ENCODE measurements around the gene TPP2.

TPP2 gene

DNA sequence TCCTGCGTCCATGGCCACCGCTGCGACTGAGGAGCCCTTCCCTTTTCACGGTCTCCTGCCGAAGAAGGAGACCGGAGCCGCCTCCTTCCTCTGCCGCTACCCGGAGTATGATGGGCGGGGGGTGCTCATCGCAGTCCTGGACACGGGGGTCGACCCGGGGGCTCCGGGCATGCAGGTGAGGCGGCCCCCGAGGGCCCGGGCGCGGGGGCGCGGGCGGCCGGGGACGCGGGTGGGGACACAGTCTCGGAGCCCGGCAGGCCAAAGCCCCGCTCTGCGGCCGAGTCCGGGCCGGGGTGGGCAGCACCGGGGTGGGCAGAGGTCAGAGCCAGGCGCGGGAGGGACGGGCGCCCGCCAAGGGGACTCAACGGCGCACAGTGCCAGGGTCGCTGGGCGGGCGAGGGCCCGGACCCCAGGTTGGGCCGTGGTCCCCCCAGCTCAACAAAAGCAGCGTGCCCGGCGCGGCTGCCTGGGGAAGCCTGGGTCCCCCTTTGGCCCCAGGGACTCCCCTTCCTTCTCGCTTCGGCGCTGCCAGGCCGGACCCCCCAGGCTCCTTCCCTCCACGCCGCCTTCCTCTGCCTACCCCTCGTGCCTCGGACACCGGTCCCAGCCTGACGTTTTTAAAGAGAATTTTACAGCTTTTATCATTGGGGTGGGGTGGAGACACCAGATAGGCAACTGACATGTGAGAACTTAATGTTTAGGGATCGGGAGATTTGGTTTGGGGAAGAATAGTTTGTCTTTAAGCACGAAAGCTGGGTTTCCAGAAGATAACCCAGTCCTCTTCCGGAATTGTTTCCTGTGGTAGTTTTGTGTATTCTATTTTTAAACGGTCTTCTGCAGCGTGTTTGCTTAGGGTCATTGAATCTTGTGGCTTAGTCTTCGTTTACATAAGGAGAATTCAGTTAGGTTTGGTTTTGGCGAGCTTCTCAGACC lies 509 bp downstream of the TPP2 start:
- DNase-seq = peak in 1 of 2 experiments; percentile 20

DNA sequence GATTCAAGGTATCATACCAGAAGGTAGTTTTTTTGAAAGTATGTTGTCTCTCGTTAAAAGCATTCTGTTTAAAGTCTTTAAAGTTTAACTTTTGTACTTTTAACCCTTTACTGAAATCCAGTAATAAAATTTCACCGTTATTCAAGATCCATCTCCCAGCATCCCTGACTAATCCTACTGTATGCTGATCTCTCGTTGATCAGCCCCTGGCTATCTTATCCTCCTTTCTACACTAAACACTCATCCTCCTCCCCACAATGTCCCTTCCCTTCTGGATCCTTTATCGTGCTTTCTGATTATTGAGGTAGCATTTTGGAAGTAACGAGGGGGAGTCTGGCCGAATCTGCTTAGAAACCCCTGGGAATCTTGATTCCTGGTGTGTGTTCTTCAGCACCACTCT lies 1.3 kb downstream of the TPP2 start:
- no peak for DNase-seq

GRCh38 chr13:102599426-102600012 lies 2.7 kb downstream of the TPP2 start:
- no peak for DNase-seq

DNA sequence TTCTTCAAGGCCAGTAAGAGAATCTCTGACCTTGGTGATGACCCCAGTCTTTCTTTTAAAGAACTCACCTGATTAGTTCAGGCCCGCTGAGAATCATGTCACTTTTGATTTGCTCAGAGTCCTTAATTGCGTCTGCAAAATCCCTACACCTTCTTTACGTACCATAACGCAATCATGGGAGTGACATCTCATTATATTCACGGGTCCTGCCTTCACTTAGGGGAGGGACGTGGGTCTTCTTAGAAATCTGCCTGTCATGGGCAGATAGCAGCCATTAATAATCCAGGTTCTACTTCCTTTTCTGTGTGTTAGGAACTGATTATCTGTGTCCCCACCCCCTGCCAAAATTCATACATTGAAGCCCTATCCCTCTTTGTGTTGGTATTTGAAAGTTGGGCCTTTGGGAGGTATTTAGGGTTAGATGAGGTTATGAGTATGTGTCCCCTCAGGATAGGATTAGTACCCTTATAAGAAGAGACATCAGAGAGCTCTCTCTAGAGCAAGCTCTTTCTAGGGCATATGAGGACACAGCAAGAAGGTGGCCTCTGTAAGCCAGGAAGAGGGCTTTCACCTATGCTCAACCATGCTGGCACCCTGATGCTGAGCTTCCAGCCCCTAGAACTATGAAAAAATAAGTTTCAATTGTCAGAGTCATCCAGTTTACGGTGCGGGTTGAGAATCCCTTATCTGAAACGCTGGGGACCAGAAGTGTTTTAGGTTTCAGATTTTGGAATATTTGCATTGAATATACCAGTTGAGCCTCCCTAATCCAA lies 9.9 kb downstream of the TPP2 start:
- no peak for DNase-seq

GRCh38 chr13:102608974-102609373 lies 12.2 kb downstream of the TPP2 start:
- DNase-seq = no peak

DNA sequence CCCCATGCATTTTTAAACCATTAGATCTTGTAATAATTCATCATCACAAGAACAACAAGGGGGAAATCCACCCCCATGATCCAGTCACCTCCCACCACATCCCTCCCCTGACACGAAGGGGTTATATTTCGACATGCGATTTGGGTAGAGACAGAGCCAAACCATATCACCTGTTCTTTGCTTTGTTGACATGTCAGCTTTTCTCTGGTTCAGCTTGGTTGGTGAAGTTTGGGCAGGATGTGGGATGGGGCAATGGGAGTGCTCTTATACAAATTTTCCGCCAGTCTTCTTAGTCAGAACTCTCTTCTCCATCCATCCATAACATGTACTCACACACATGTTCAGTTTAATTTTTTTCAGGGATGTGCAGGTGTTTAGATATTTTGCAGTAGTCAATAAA lies 12.9 kb downstream of the TPP2 start:
- DNase-seq = no peak

GRCh38 chr13:102610296-102610895 lies 13.6 kb downstream of the TPP2 start:
- no peak for DNase-seq

DNA sequence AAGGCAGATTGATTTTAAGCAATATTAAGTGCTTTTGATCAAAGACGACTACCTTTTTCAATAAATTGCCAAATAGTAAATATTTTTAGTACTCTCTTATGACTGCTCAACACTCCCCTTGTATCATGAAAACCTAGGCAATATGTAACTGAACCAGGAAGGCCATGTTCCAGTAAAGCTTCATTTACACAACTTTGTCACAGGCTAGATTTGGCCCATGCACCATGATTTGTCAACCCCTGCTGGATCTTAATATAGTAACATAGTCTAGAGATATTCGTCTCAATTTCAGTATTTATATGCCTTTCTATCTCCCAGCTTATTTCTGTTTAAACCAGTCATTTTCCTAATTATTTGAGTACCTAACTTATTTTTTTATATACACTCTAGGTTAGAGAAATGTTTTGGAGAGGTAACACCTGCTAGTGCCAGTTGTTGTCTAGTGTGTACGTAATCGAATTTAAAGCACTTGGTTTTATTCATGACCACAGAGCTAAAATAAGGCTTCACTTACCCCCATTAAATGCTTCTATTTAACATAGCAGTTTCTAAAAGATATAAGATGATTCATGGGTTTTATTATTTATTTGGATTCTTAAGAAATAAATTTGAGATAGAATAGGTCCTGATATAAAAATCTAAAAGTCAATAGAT lies 21.0 kb downstream of the TPP2 start:
- DNase-seq = no peak

DNA sequence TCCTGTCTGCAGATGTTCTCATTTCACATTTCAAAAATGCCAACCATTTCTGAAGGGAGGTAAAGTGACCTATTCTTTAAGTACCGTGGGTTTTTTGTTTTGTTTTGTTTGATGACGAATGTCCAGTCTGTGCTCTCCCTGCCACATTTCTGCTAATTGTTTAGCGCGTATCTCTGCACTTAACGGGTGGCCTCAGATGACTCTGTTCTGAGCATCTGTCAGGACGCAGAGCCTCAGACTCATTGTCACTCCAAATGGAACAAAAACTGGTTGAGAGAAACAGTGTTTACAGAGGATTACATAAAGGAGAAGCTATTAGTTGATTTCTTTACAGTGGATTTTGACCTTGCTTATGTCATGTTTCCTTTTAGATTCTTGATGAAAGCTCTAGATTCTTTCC lies 23.7 kb downstream of the TPP2 start:
- no peak for DNase-seq

- DNase-seq = no peak
Measured at GRCh38 chr13:102626928-102627327, 30.1 kb downstream of the TPP2 start.

- DNase-seq = no peak
Measured at GRCh38 chr13:102628559-102628958, 31.8 kb downstream of the TPP2 start.

- no peak for DNase-seq
Measured at GRCh38 chr13:102631198-102631597, 34.4 kb downstream of the TPP2 start.

GRCh38 chr13:102638741-102639140 lies 42.0 kb downstream of the TPP2 start:
- no peak for DNase-seq

GRCh38 chr13:102642029-102642428 lies 45.2 kb downstream of the TPP2 start:
- no peak for DNase-seq

- peak in 1 of 2 experiments; percentile 67 for DNase-seq
Measured at GRCh38 chr13:102642475-102642874, 45.7 kb downstream of the TPP2 start.

GRCh38 chr13:102643656-102644055 lies 46.9 kb downstream of the TPP2 start:
- DNase-seq = no peak

GRCh38 chr13:102645701-102646100 lies 48.9 kb downstream of the TPP2 start:
- no peak for DNase-seq

- no peak for DNase-seq
Measured at GRCh38 chr13:102648046-102648445, 51.3 kb downstream of the TPP2 start.

DNA sequence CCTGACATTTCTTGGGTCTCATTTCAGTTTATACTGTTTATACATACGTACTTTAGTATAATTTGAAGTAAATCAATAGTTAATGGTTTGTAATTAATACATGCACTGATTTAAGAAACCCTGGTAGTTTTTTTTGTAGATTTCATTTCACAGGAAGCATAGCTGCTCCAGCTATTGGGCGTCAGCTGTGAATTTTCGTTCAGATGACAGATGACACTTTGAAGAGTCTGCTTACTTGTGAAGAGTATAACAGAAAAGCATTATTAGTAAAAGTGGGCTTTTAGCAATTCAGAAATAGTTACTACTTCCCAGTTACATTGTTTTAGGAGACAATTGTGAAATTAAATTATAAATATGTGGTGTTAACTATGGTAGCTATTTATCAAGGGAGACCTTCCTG lies 53.7 kb downstream of the TPP2 start:
- no peak for DNase-seq

DNA sequence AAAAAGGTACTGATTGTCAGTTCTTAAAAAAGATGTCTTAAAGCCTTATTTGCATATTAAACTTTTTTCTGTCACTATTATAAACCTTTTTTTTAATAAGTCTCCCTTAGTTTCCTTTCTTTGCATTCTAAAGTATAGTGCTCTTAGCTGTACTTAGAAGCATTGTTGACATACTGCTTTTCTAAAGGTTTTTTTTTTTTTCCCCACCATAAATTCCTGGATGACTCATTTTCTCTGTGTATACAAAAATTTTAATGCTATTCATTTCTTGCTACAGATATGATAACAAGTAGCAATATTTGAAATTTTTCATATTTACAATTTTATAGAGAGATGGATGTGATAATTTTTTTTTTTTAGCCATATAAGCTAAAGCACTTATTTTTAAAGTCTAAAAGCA lies 54.6 kb downstream of the TPP2 start:
- no peak for DNase-seq

GRCh38 chr13:102651892-102652291 lies 55.1 kb downstream of the TPP2 start:
- no peak for DNase-seq

DNA sequence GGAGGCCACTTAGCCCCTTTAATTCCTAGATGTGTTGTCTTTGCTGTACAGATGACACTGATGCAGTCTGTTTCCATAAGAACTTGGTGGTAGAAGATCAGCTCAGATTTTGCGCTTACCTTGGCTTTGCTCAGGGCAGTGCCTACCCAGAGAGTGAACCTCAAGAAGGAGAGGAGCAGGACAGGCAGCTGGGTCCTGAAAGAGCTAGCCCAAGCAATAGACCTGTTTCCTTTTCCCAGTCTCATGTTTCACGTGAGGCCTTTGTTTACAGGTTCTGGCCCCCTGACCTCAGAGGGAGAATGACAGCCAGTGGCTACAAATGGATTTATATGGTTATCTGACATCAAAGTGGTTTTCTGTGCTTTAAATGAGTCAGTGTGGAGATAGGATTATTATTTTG lies 58.0 kb downstream of the TPP2 start:
- no peak for DNase-seq

GRCh38 chr13:102657630-102658029 lies 60.8 kb downstream of the TPP2 start:
- no peak for DNase-seq
